B cell (primary cell): Measurements from ENCODE around the gene NHEJ1.

Source experiments
- CTCF ChIP-seq: fragments of 200-600 bp; IDR thresholded peaks from one replicate; pipeline ENCODE4 v1.8.0; 2022; ENCODE audit warnings: antibody characterized with exemption, mild to moderate bottlenecking
- EZH2 ChIP-seq: IDR thresholded peaks from 2 replicates; pipeline ENCODE4 v1.6.1; 2012; ENCODE audit warnings: borderline replicate concordance, low read depth, mild to moderate bottlenecking, moderate library complexity, low read length; ENCODE audit not compliant: insufficient read depth, poor library complexity, severe bottlenecking

GRCh38 chr2:219056176-219056895 lies 104.3 kb downstream of the NHEJ1 start:
- TF ChIP-seq CTCF (no peak), EZH2 (no peak)
